Erythroblast (primary cell): ENCODE data around the gene ZNF235.

ENCODE experiments used
- GATA1 ChIP-seq: IDR thresholded peaks from 2 replicates; pipeline ENCODE4 v1.6.1; 2011; ENCODE audit warnings: low read depth, mild to moderate bottlenecking, control low read depth, low read length, moderate library complexity
- POLR2A ChIP-seq: IDR thresholded peaks from 2 replicates; pipeline ENCODE4 v1.6.1; 2011; ENCODE audit warnings: mild to moderate bottlenecking, low read length

GRCh38 chr19:44260695-44261446 is 44.0 kb downstream of the ZNF235 start:
- TF ChIP-seq POLR2A (no peak), GATA1 (no peak)
